Erythroblast (primary cell): ENCODE data around the gene TMEM30B.

ENCODE experiments used
- GATA1 ChIP-seq: IDR thresholded peaks from 2 replicates; pipeline ENCODE4 v1.6.1; 2011; ENCODE audit warnings: low read depth, mild to moderate bottlenecking, control low read depth, low read length, moderate library complexity
- POLR2A ChIP-seq: IDR thresholded peaks from 2 replicates; pipeline ENCODE4 v1.6.1; 2011; ENCODE audit warnings: mild to moderate bottlenecking, low read length

DNA sequence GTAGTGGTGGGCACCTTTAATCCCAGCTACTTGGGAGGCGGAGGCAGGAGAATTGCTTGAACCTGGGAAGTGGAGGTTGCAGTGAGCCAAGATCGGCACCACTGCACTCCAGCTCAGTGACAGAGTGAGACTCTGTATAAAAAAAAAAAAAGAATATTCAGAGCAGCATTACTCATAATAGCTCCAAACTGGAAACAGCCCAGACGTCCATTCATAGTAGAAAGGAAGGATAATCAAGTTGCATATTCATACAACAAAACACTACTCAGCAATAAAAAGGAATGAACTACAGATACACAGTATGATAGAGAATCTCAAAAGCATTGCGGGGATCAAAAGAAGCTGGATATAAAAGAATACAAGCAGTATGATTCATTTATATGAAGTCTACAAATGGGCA, 19.1 kb downstream of the TMEM30B start:
- TF ChIP-seq POLR2A (no peak), GATA1 (no peak)
